Occipital lobe (tissue), 2 donors: ENCODE data around the gene PLIN4. TPM values are rescaled to one million over a fixed set of nuclear protein-coding genes. Genes with fewer than 3 reads are reported as not detected.
"Not testable (repeated sequence)": the region's sequence is repeated elsewhere in the genome, so short reads cannot be mapped to it uniquely, and the experiment has no call there.

Experiments
- DNase-seq: peaks from one replicate; lab custom pipeline; 2025; lab: John Stamatoyannopoulos, UW
- total RNA-seq: library from RNA; depleted of rRNA; stranded (reverse); fragments of >200 nt; gene quantifications from one replicate; pipeline ENCODE4 v1.2.3, GENCODE V29; 2014

Gene PLIN4, protein sequence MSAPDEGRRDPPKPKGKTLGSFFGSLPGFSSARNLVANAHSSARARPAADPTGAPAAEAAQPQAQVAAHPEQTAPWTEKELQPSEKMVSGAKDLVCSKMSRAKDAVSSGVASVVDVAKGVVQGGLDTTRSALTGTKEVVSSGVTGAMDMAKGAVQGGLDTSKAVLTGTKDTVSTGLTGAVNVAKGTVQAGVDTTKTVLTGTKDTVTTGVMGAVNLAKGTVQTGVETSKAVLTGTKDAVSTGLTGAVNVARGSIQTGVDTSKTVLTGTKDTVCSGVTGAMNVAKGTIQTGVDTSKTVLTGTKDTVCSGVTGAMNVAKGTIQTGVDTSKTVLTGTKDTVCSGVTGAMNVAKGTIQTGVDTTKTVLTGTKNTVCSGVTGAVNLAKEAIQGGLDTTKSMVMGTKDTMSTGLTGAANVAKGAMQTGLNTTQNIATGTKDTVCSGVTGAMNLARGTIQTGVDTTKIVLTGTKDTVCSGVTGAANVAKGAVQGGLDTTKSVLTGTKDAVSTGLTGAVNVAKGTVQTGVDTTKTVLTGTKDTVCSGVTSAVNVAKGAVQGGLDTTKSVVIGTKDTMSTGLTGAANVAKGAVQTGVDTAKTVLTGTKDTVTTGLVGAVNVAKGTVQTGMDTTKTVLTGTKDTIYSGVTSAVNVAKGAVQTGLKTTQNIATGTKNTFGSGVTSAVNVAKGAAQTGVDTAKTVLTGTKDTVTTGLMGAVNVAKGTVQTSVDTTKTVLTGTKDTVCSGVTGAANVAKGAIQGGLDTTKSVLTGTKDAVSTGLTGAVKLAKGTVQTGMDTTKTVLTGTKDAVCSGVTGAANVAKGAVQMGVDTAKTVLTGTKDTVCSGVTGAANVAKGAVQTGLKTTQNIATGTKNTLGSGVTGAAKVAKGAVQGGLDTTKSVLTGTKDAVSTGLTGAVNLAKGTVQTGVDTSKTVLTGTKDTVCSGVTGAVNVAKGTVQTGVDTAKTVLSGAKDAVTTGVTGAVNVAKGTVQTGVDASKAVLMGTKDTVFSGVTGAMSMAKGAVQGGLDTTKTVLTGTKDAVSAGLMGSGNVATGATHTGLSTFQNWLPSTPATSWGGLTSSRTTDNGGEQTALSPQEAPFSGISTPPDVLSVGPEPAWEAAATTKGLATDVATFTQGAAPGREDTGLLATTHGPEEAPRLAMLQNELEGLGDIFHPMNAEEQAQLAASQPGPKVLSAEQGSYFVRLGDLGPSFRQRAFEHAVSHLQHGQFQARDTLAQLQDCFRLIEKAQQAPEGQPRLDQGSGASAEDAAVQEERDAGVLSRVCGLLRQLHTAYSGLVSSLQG (N-terminal part only)
- total RNA-seq = under 0.01 TPM

DNA sequence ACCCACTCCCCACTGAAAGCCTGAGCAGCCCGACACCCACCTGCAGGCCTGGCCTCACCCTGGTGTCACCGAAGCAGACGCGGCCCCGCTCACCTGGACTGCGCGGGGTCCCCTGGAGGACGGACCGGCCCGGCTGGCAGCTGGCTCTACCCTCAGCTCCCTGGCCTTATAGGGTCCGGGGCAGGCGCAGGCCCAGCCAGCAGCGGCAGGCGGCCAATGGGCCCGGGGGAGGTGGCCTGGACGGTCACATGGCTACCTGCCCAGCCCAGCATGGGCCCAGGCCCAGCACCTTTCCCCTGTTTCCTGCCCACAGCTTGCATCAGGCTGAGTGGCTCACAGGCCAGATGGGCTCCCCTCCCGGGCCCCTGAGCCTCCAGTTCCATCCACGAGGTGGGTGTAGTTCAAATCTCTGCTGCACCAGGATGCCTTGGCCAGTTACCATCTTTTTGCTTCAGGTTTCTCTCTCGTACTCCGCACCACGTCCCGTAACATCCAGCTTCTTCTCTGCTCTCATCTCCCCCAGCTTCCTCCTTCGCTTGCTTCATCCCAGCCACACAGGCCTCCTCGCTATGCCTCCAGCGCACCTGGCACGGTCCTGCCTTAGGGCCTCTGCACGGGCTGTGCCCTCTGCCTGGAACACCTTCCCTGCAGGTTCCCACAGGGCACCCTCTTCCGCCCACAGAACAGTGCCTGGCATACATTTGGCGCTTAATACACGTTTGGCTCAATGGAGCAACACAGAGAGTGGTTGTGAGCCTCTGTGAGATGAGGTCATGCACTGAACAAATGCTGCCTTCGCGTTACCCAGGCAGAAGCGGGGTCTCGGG lies at the start of gene PLIN4:
Gene PLIN4 (minus strand): TSS at position 142 of the 827 bp plus-strand sequence. CDS start 214 bp downstream, outside the sequence.
- no peak for DNase-seq

DNA sequence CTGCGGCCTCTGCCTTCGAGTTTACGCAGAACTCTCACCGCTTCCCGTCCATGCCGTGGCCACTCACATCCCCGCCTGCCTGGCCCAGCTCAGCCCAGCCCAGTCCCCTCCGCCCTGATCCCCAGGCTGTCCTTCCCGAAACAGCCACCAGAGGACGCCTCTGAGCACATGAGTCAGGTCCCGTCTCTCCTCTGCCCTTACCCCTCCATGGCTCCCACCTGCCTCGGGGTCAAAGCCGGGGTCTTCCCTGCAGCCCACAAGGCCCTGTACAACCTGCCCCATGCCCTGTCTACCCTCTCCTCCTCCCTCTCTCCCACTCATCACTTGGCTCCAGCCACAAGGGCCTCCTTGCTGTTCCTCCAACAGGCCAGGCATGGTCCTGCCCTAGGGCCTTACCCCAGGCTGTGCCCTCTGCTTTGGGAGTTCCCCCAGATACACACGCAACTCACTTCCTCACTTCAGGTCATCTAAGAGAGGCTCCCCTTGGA lies 49.3 kb upstream of the PLIN4 start:
- no peak for DNase-seq

DNA sequence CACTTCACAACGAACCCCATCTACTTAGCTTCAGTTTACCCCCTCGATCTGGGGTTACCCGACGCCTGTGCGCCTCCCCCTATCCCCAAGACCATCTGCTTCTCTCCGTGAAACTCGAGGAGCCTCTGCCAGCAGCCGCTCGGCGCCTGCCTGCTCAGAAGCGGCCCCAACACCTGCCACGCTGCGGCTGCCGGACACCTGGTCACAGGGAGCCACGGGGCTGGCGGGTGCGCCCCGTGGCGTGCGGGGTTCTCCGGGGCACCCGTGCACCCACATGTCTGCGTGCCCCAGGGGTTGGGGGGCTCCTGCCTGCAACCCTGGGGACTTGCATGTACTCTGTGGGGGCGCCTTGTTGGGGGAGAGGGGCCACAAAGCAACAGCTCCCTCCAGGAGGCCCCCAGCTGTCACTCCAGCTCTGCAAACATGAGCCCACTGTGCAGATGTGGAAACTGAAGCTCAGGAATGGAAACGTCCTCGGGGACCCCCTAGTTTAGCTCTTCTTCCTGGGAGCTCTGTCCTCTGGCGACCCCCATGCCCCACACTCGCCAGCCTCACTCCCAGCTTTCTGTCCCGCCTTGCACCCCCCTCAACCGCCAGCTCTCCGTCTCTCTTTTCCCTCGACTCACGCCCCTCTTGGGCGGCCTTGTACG lies 48.2 kb upstream of the PLIN4 start:
- no peak for DNase-seq

DNA sequence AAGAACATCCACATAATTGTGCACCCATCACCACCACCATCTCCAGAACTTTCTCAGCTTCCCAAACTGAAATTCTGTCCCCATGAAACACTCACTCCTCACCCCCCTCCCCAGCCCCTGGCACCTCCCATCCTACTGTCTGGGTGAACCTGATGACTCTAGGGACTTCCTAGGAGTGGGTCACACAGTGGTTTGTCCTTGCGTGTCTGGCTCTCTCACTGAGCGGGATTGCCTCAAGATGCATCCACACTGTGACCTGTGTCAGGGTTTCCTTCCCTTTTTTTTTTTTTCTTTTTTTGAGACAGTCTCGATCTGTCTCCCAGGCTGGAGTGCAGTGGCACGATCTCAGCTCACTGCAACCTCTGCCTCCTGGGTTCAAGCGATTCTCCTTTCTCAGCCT lies 45.3 kb upstream of the PLIN4 start:
- not testable (repeated sequence) for DNase-seq

DNA sequence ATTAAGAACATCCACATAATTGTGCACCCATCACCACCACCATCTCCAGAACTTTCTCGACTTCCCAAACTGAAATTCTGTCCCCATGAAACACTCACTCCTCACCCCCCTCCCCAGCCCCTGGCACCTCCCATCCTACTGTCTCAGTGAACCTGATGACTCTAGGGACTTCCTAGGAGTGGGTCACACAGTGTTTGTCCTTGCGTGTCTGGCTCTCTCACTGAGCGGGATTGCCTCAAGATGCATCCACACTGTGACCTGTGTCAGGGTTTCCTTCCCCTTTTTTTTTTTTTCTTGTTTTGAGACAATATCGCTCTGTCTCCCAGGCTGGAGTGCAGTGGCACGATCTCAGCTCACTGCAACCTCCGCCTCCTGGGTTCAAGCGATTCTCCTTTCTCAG lies 43.8 kb upstream of the PLIN4 start:
- not testable (repeated sequence) for DNase-seq

DNA sequence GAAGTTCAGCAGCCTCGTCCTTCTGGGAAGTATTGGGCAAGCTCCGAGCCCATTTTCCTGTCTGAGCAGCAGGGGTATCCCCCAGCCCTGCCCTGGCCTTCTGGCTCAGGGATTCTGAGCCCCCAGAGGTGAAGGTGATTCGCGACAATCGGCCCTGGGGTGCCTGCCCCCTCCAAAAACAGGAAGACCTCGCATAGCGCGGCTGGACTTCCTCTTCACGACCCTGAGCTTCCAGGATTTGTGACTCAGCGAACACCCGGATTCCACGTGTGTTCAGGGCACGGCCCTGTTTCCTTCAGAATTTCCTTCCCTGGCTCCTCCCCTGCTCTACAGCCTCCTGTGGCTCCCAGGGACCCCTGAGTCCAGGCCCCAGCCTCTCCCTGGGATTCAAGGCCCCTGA lies 41.3 kb upstream of the PLIN4 start, which contains the start of gene SEMA6B:
Gene SEMA6B (minus strand): TSS at position 116 of the 400 bp plus-strand sequence. CDS start 1,227 bp downstream, outside the sequence.
- DNase-seq = no peak

DNA sequence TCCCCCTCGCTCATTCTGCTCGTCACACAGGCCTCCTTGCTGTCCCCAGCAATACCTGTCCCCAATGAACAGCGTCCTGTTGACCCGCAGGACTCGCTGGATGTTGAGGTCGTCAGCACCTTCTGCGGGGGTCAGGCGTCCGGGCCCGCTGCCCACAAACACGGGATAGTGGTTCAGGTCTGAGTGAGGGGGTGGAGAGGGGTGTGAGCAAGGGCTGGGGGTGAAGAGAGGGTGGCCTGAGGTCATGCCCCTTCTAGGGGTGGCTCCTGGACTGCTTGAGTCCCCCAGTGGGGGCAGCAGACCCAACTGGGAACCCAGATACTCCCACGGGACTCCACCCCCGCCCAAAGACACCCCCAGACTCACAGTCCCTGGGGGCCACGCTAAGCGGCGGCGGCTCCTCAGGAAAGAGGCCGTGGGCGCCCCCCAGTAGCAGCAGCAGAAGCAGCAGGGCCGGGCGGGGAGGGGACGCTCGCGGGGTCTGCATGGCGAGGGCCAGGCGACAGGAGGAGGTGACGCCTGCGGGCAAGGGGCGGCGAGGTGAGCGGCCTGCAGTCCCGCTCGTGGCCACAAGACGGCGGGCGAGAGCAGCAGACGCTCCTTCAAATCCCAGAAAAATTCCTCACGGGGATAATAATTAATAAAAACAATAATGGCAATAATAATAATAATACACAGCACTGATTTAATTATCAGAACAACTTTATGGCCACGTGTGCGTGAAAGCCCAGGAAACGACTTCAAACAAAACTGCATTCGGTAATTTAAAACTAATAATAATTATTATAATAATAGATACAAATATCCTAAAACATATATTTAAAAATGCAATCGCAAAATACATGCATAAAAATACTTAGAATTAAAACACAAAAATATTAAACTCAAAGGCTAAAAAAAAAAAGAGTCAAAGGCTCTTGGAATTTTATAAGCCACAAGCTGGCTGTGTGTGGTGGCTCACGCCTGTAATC lies 40.0 kb upstream of the PLIN4 start:
- no peak for DNase-seq

DNA sequence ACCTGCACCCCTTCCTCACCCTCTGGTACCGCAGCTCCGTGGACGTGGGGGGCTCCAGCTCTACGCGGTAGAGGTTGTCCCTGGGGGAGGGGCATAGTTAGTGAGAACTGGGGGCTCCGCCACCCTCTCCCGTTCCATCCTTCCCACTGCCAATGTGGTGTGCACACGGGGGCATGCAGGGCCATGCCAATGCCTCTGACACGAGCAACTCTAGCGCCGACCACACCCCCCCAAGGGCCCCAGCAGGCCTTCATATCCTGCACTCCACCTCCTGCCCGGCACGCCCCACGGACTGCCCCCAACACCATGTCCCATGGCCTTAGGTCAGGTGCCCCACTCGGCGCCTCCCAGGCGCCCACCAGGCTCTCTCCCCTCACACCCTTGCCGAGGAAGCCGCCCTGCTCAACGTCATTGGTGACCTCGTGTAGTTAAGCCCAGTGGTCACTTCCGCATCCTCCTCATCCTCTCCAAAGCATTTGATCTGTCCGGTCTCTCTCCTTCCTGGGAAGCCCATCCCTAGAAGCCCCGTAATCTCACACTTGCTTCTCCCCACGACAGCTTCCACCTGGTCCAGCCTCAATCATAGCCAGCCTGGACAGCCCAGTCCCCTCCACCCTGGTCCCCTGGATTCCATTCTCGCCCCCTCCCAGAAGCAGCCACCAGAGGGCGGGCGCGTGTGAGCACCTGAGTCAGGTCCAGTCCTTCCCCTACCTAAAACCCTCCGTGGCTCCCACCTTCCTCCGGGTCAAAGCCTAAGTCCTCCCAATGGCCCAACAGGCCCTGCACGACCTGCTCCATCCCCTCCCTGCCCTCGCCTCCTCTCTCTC lies 39.1 kb upstream of the PLIN4 start:
- no peak for DNase-seq

DNA sequence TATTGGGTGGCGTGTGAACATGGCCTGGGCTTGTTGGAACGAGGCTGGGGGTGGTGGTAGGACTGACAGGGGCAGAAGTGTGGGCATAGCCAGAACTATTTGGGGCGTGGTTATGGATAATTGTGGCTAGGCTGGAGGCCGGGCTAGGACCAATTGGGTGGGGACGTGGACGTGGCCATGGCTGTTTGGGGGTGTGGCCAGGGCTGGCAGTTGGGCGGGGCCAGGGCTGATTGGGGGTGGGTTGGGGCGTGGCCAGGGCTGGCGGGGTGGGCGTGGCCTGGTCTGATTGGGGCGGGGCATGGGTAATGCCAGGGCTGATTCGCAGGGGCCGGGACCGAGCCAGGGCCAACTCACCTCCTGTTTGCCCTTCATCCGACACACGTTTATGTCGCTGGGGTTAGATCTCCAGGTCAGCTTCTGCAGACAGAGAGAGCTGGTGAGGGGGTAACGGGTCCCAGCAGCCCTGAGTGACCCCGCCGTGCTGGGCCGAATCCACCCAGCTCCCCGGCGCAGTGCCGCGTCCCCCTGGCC lies 38.4 kb upstream of the PLIN4 start:
- DNase-seq = no peak

DNA sequence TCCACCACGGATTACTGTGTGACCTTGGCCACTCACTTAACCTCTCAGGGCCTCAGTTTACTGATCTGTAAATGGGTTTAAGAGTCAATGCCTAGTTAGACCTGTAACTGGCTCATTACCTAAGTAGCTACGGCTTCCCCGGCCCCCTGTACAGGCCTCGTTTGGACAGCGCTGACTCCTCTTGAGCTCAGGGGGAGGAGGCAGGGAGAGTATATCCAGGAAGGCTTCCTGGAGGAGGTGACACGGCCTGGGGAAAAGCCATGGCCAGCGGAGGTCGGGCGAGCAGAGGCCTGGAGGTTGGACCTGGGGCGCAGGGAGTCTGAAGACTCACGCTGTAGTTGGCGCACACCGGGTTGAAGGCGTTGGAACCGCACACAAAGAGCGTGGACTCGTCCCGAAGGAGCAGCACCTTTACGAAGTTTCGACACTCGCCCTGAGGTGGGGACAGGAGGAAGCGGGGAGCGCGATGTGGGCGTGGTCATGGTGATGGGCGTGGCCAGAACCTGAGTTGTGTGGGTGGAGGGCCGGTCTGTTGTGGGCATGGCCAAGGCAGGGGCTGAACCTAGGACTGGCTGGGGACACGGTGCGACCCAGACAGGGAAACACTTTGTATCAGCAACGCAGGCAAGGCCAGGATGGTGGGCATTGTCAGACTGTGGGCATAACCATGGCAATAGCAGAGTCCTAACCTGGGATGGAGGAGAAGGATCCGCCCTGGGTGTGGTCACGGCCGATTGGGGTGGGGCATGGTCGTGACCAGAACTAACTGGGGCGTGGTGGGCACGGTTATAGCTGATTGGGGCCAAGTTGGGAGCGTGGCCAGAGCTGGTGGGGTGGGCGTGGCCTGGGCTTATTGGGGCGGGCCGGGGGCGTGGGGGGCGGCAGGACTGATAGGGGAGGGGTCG lies 37.6 kb upstream of the PLIN4 start:
- no peak for DNase-seq

DNA sequence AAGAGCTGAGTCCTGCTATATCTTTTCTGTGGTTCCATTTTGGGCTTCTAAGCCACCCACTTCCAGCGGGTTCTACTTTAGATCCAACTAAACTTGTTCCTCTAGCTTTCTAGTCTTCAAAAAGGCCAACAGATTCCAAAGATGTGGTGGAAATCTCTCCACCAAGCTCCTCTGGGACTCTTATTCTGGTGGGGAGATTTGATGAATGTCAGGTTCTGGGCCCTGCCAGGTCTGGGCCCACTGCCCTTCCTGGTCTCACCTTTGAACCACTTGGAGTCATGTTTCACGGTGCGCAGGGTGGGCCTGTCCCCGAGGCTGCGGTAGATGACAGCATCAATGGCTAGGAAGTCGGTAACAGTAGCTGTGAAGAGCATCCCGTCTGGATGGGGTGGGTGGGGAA lies 36.4 kb upstream of the PLIN4 start:
- no peak for DNase-seq

DNA sequence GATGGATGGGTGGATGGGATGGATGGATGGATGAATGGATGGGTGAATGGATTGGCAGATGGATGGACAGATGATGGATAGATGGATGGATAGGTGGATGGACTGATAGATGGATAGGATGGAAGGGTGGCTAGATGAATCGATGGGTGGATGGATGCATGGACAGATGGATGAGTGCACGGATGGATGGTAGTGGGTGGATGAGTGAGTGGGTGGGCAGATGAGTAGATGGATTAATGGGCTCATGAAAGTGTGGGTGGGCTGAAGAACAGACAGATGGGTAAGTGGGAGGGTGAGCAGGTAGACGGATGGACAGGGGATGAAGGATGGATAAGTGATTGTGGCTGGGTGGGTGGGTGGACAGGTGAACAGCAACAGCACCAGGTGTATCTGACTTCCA lies 35.5 kb upstream of the PLIN4 start:
- no peak for DNase-seq

DNA sequence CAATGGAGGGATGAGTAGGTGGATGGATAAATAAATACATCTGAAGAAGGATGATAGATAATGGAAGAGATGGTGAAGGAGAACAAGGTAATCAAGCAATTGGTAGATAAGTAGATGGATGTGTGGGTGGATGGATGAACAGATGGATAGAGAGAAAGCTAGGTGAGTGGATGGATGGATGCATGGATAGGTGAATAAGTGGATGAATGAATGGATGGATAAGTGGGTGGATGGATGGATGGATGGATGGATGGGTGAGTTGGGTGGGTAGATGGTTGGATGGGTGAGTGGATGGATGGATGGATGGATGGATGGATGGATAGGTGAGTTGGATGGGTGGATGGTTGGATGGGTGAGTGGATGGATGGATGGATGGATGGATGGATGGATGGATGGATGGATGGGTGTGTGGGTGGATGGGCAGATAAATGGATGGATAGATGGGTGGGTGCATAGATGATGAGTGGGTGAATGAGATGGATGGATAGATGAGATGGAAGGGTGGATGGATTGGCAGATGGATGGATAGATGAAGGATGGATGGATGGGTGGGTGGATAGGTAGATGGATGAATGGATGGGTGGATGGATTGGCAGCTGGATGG lies 34.9 kb upstream of the PLIN4 start:
- DNase-seq = no peak

DNA sequence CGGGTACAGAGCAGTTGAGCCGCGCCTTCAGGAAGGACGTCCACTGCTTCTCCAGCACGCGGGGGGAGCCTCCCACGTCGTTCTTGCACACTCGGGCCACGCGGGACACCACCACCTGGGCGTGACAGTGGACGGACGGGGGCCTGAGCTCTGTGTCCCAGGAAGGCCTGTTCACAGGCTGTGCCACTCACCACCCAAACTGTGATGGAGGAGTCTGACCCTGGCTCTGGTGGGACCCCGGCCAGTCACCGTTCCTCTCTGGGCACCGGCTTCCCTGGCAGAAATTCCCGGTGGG lies 34.2 kb upstream of the PLIN4 start:
- no peak for DNase-seq

DNA sequence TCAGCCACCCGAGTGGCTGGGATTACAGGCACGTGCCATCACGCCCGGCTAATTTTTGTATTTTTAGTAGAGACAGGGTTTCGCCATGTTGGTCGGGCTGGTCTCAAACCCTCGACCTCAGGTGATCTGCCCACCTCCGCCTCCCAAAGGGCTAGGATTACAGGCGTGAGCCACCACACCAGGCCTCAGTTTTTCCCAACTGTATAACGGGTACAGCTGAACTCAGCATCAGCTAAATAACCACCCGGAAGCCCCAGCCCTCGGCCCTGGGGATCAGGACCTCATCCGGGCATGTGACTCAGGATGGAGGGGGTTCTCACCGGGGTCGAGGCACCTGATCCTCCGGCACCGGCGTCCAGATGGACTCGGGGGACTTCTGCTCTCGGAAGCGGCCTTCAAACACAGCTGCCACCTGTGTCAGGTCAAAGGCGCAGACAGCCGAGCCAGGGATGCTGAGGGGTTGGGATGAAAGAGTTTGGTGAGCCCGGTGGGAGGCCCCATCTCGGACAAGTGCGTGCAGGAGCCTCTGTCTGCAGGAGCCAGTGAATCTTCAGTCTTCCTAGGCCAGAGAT lies 32.3 kb upstream of the PLIN4 start:
- DNase-seq = no peak

DNA sequence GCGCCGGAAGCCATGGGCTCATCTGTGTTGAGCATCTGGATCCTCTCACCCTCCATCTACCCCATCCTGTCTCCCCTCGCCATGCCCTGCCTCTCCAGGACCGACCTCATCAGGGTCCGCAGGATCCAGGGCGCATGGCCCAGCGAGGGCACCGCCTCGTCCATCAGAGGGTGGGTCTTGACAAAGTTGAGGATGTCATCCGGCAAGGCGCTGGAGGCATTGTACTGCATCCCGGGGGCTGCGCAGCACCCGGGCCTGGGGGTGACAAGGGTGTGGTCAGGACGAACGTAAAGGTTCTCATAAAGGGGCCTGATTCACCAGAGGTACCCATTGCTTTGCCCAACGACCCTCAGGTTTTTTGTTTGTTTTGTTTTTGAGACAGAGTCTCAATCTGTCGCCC lies 31.7 kb upstream of the PLIN4 start:
- no peak for DNase-seq
